ENCODE results near the gene ADAMTS12. TPM values are rescaled to one million over a fixed set of nuclear protein-coding genes. Genes with fewer than 3 reads are reported as not detected.

The ADAMTS12 gene
- total RNA-seq, 3 donors from 2014 or later = 4.4 to 17.4 (median 15.0) TPM

- H3K27ac ChIP-seq = no peak overlapping the region
- no peak for DNase-seq (ENCODE audit: low spot score in 2 of 2)
- no peaks in the 10 kb centered on the region for H3K9me3 ChIP-seq
- intact Hi-C loops (cut with DNase I; ENCODE audit: low total_unique reads) = no loop called here
- TF ChIP-seq POLR2A (IDR thresholded peaks at IDR 0.05) (no peak), POLR2AphosphoS5 (IDR thresholded peaks at IDR 0.05) (no peak), CTCF (IDR thresholded peaks at IDR 0.05) (no peak)
- H3K4me1 ChIP-seq = peaks cover 0 to 4% of the 10 kb centered on the region in 2 donors
- H3K27me3 ChIP-seq = peaks cover 8 to 52% of the 10 kb centered on the region in 2 donors
- H3K36me3 ChIP-seq = no peaks in the 10 kb centered on the region
- peak overlapping the region in 1 of 3 donors; percentile 64 for H3K4me3 ChIP-seq
Observed at GRCh38 chr5:33937707-33938506, 46.1 kb upstream of the ADAMTS12 start.

DNA sequence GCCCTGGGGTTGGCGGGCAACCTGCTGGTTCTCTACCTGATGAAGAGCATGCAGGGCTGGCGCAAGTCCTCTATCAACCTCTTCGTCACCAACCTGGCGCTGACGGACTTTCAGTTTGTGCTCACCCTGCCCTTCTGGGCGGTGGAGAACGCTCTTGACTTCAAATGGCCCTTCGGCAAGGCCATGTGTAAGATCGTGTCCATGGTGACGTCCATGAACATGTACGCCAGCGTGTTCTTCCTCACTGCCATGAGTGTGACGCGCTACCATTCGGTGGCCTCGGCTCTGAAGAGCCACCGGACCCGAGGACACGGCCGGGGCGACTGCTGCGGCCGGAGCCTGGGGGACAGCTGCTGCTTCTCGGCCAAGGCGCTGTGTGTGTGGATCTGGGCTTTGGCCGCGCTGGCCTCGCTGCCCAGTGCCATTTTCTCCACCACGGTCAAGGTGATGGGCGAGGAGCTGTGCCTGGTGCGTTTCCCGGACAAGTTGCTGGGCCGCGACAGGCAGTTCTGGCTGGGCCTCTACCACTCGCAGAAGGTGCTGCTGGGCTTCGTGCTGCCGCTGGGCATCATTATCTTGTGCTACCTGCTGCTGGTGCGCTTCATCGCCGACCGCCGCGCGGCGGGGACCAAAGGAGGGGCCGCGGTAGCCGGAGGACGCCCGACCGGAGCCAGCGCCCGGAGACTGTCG, 45.4 kb upstream of the ADAMTS12 start:
- no peaks in the 10 kb centered on the region for H3K36me3 ChIP-seq
- intact Hi-C loops (cut with DNase I; ENCODE audit: low total_unique reads) = no loop called here
- peaks cover 8 to 47% of the 10 kb centered on the region in 2 donors for H3K27me3 ChIP-seq
- no peak overlapping the region for H3K27ac ChIP-seq
- no peaks in the 10 kb centered on the region for H3K9me3 ChIP-seq
- H3K4me3 ChIP-seq = peak overlapping the region; percentile 20 to 64 (median 34)
- TF ChIP-seq POLR2AphosphoS5 (IDR thresholded peaks at IDR 0.05) (no peak), POLR2A (IDR thresholded peaks at IDR 0.05) (no peak), CTCF (IDR thresholded peaks at IDR 0.05) (no peak)
- peaks cover 0 to 4% of the 10 kb centered on the region in 2 donors for H3K4me1 ChIP-seq
- no peak for DNase-seq (ENCODE audit: low spot score in 2 of 2)

- Histone ChIP-seq H3K36me3 (no peaks in the 10 kb centered on the region), H3K4me1 (peaks cover 0 to 4% of the 10 kb centered on the region in 2 donors), H3K9me3 (no peaks in the 10 kb centered on the region), H3K4me3 (peak within 1 kb of the TSS; percentile 20 to 64 (median 34)), H3K27me3 (peaks cover 8 to 41% of the 10 kb centered on the region in 2 donors), H3K27ac (no peak within 1 kb of the TSS)
- no peak for DNase-seq (ENCODE audit: low spot score in 2 of 2)
- intact Hi-C loops (cut with DNase I; ENCODE audit: low total_unique reads) = no loop called here
- TF ChIP-seq CTCF (IDR thresholded peaks at IDR 0.05) (no peak), POLR2A (IDR thresholded peaks at IDR 0.05) (no peak), POLR2AphosphoS5 (IDR thresholded peaks at IDR 0.05) (no peak)
Observed at GRCh38 chr5:33936381-33937016, 44.7 kb upstream of the ADAMTS12 start, which contains the start of gene RXFP3. Gene RXFP3, plus strand, starts transcription at chr5:33936386. Its CDS starts 355 bp downstream, at chr5:33936741.

DNA sequence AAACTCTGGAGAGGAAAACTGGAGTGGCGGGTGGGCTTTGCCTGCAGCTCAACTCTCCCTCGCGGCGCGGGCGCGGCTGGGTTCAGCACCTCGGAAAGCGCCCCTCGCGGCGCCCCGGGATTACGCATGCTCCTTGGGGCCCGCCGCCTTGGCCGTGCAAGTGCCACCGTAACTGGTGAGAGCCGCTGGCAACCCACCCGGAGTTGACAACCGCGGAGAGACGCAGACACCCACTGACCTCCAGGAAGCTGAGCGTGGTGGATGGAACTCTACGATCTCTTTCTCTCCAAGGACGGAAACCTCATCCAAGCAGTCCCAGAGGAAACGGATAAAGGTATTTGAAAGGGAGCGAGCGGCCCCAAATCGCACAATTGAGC, 44.2 kb upstream of the ADAMTS12 start:
- TF ChIP-seq POLR2AphosphoS5 (IDR thresholded peaks at IDR 0.05) (no peak), CTCF (IDR thresholded peaks at IDR 0.05) (peak in 1 of 3 donors; percentile 50), POLR2A (IDR thresholded peaks at IDR 0.05) (no peak)
- no peak for DNase-seq (ENCODE audit: low spot score in 2 of 2)
- no peaks in the 10 kb centered on the region for H3K9me3 ChIP-seq
- H3K27ac ChIP-seq = no peak overlapping the region
- no peaks in the 10 kb centered on the region for H3K36me3 ChIP-seq
- intact Hi-C loops (cut with DNase I; ENCODE audit: low total_unique reads) = no loop called here
- H3K4me3 ChIP-seq = peak overlapping the region; percentile 20 to 64 (median 34)
- H3K27me3 ChIP-seq = peaks cover 8 to 41% of the 10 kb centered on the region in 2 donors
- peaks cover 0 to 4% of the 10 kb centered on the region in 2 donors for H3K4me1 ChIP-seq
